HG03103 (cell line): ENCODE data around the gene MAP3K20.
"Not testable (repeated sequence)": the region's sequence is repeated elsewhere in the genome, so short reads cannot be mapped to it uniquely, and the experiment has no call there.

Source experiments
- ATAC-seq: cut with Tn5 transposase; IDR thresholded peaks from one replicate; pipeline ENCODE4 v1.9.1; 2021; ENCODE audit warnings: low read depth; ENCODE audit not compliant: unreplicated experiment

Gene MAP3K20

DNA sequence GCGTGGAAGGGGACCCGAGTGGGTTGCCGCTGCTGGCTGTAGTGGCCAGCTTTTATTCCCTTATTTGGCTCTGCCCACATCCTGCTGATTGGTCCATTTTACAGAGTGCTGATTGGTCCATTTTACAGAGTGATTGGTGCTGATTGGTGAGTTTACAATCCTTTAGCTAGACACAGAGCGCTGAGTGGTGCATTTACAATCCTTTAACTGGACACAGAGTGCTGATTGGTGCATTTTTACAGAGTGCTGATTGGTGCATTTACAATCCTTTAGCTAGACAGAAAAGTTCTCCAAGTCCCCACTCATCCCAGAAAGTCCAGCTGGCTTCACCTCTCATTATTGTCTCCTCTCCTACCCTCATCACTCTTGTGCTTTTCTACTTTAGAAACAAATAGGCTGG lies 225.9 kb downstream of the MAP3K20 start:
- not testable (repeated sequence) for ATAC-seq

GRCh38 chr2:173305303-173305702 lies 229.7 kb downstream of the MAP3K20 start:
- no peak for ATAC-seq

GRCh38 chr2:173307293-173307692 lies 231.6 kb downstream of the MAP3K20 start:
- peak; percentile 89 for ATAC-seq

DNA sequence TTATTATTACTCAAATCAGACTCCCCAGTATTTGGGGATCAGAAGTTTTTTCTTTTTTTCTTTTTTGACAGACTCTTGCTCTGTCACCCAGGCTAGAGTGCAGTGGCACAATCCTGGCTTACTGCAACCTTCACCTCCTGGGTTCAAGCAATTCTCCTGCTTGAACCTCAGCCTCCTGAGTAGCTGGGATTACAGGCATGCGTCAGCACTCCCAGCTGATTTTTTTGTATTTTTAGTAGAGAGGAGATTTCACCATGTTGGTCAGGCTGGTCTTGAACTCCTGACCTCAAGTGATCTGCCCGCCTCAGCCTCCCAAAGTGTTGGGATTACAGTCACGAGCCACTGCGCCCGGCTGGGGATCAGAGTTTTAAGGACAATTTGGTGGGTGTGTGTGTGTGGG lies 233.7 kb downstream of the MAP3K20 start:
- ATAC-seq = not testable (repeated sequence)

DNA sequence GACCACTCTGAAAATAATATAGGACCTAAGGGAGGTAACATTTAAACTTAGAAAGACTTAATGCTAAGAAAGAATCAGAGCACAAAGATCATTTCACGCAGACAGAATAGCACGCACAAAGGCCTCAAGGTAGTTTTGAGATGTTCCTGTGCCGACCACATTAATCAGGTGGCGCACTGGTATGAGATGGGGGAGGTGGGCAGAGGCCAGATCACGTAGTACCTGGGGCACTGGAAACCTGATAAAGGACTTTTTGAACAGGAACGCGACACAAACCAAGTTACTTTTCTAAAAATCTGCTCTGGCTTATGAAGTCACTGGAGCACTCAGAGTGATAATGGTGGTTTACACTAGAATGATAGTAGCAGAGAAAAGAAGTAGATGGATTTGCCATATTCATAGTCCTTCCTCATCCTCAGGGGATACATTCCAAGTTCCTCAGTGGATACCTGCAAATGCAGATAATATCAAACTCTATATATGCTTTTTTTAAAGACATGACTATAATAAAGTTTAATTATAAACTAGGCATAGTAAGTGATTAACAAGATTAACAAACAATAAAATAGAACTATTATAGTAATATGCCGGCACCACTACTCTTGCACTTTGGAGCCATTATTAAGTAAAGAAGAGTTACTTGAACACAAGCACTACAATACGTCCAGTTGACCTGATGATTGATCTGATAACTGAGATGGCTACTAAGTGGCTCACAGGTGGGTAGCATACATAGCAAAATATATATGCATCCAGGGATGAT lies 236.4 kb downstream of the MAP3K20 start:
- no peak for ATAC-seq
